H1 (cell line): ENCODE measurements around the gene SLC38A10. TPM values are rescaled to one million over a fixed set of nuclear protein-coding genes. Genes with fewer than 3 reads are reported as not detected.

ENCODE experiments used
- E2F6 ChIP-seq: IDR thresholded peaks from 2 replicates; pipeline ENCODE4 v1.6.1; 2012; ENCODE audit warnings: inconsistent platforms
- GABPA ChIP-seq: IDR thresholded peaks from 2 replicates; pipeline ENCODE4 v1.6.1; 2011; ENCODE audit warnings: mild to moderate bottlenecking, low read length, moderate library complexity, borderline replicate concordance; ENCODE audit not compliant: insufficient read depth
- KDM4A ChIP-seq: IDR thresholded peaks from one replicate; pipeline ENCODE4 v1.7.1; 2012; ENCODE audit warnings: low read depth, mild to moderate bottlenecking, moderate library complexity, low read length, inconsistent platforms; ENCODE audit not compliant: severe bottlenecking
- polyA plus RNA-seq, 7 experiments: library from polyadenylated mRNA; depleted of rRNA in 3 of 7; stranded (reverse) in 5 of 7; unstranded in 2 of 7; fragments of >200 nt in 5 of 7; fragments of 200-250 nt in 2 of 7; gene quantifications; 1 replicate in 5 of 7; 2 replicates in 1 of 7; 4 replicates in 1 of 7; pipeline versions ENCODE4 v1.2.1 to v1.2.3, GENCODE V29; 2011 to 2013; ENCODE audit warnings: missing spikeins in 2 of 7, mixed read lengths in 2 of 7
- total RNA-seq: library from RNA; stranded (reverse); fragmentation: NEBNext Ultra II Directional; extraction: Animal tissue kit (Norgen Biotek cat#: 25700); gene quantifications from 2 replicates; pipeline ENCODE4 v1.2.1, GENCODE V29; 2021

Gene SLC38A10
- total and polyA plus RNA-seq, 2 of the 8 experiments (the other 6 are each of a cell fraction or from before 2014, with no cell fraction given), result 26.4 to 41.0 TPM

- TF ChIP-seq E2F6, result peak; percentile 91
- peak; percentile 50 for TF ChIP-seq KDM4A
- peak; percentile 20; the same call in 1 of the 2 replicates for TF ChIP-seq GABPA
These were observed 46.6 kb upstream of the SLC38A10 start (continued) for GRCh38 chr17:81341516-81342268.
